H1 (cell line): ENCODE measurements around the gene CYRIA. TPM values are rescaled to one million over a fixed set of nuclear protein-coding genes. Genes with fewer than 3 reads are reported as not detected.

Experiments used
- CTCF ChIA-PET: fragments of 300-600 bp; sonication (Branson Sonifier 250); formaldehyde crosslinking; loops from one replicate; lab custom pipeline; 2021; ENCODE audit not compliant: partially characterized antibody; lab: Charles Lee
- POLR2A ChIA-PET: fragments of 300-600 bp; sonication (Branson Sonifier 250); formaldehyde crosslinking; loops from one replicate; lab custom pipeline; 2021; ENCODE audit warnings: inconsistent platforms; ENCODE audit not compliant: partially characterized antibody; lab: Charles Lee
- DNase-seq, 2 experiments: peaks; one replicate each; pipeline versions ENCODE4 v3.0.0 to v3.0.0-alpha.2; 2010 to 2022; ENCODE audit warnings: low spot score in 2 of 2, low read depth in 1 of 2, mixed read lengths in 1 of 2
- FAIRE-seq: peaks from 2 replicates; lab custom pipeline; 2011; peaks lifted over from hg19 to GRCh38; lab: Jason Lieb, UNC
- H2AFZ ChIP-seq: 2 replicates; pipeline ENCODE4 v1.8.1; 2012; ENCODE audit warnings: low read length, inconsistent platforms
- H2AK5ac ChIP-seq: 2 replicates; pipeline ENCODE4 v1.6.1; 2013; ENCODE audit warnings: low read depth, low read length
- H2BK120ac ChIP-seq: replicated peaks from 2 replicates; pipeline ENCODE3; 2013; ENCODE audit warnings: low read depth, low read length, inconsistent platforms
- H2BK12ac ChIP-seq: 2 replicates; pipeline ENCODE4 v1.6.1; 2013; ENCODE audit warnings: low read depth, low read length
- H2BK15ac ChIP-seq: 2 replicates; pipeline ENCODE4 v1.6.1; 2013; ENCODE audit warnings: low read length
- H2BK20ac ChIP-seq: 2 replicates; pipeline ENCODE4 v1.6.1; 2013; ENCODE audit warnings: low read length
- H2BK5ac ChIP-seq: 2 replicates; pipeline ENCODE4 v1.6.1; 2013; ENCODE audit warnings: low read depth, low read length
- H3K14ac ChIP-seq: 2 replicates; pipeline ENCODE4 v1.6.1; 2013; ENCODE audit warnings: inconsistent platforms; ENCODE audit not compliant: insufficient read length
- H3K18ac ChIP-seq: 2 replicates; pipeline ENCODE4 v1.6.1; 2013; ENCODE audit warnings: low read length; ENCODE audit errors: extremely low read depth
- H3K23ac ChIP-seq: 2 replicates; pipeline ENCODE4 v1.6.1; 2013; ENCODE audit warnings: inconsistent platforms; ENCODE audit not compliant: insufficient read length
- H3K23me2 ChIP-seq: 2 replicates; pipeline ENCODE4 v1.6.1; 2013; ENCODE audit warnings: low read depth, low read length
- H3K27ac ChIP-seq: 2 replicates; pipeline ENCODE4 v1.6.1; 2011; ENCODE audit warnings: low read depth, low read length, inconsistent platforms
- H3K27me3 ChIP-seq, 4 experiments: replicated peaks in 1 of 4; 1 replicate in 1 of 4; 2 replicates in 3 of 4; pipeline versions ENCODE4 v1.6.1 to v1.8.1; 2011 to 2013; ENCODE audit warnings: low read length in 3 of 4, mild to moderate bottlenecking in 3 of 4, inconsistent platforms in 2 of 4, mixed read lengths in 2 of 4, moderate library complexity in 1 of 4; ENCODE audit not compliant: control insufficient read depth in 3 of 4, insufficient read depth in 3 of 4; ENCODE audit errors: extremely low read depth in 1 of 4
- H3K36me3 ChIP-seq, 4 experiments: 2 replicates each; pipeline versions ENCODE4 v1.6.1 to v1.8.1; 2011 to 2013; ENCODE audit warnings: mild to moderate bottlenecking in 4 of 4, low read length in 3 of 4, moderate library complexity in 2 of 4, control low read depth in 1 of 4, inconsistent platforms in 1 of 4; ENCODE audit not compliant: insufficient read depth in 4 of 4, control insufficient read depth in 2 of 4
- H3K4ac ChIP-seq: replicated peaks from 2 replicates; pipeline ENCODE3; 2013; ENCODE audit warnings: low read length, low read depth, mixed read lengths, inconsistent platforms; ENCODE audit not compliant: insufficient read length
- H3K4me1 ChIP-seq, 4 experiments: replicated peaks in 1 of 4; 1 replicate in 1 of 4; 2 replicates in 3 of 4; pipeline versions ENCODE4 v1.6.1 to v1.8.1; 2011 to 2013; ENCODE audit warnings: low read length in 3 of 4, inconsistent platforms in 2 of 4, mixed read lengths in 1 of 4; ENCODE audit not compliant: insufficient read depth in 4 of 4, control insufficient read depth in 3 of 4
- H3K4me2 ChIP-seq, 2 experiments: 2 replicates each; pipeline versions ENCODE4 v1.6.1 to v1.8.1; 2011 to 2013; ENCODE audit warnings: low read depth in 2 of 2, low read length in 2 of 2, control low read depth in 1 of 2, inconsistent platforms in 1 of 2, mild to moderate bottlenecking in 1 of 2; ENCODE audit not compliant: insufficient read depth in 1 of 2
- H3K4me3 ChIP-seq, 4 experiments: fragments of 200-600, 300-600 bp in 1 of 4; sonication (generic), shearing (Covaris generic), sonication (Bioruptor Twin) in 1 of 4; 2 replicates each; pipeline versions ENCODE4 v1.5.1 to v1.8.1; 2011 to 2016; ENCODE audit warnings: low read length in 4 of 4, low read depth in 3 of 4, control low read depth in 2 of 4, inconsistent platforms in 2 of 4, mild to moderate bottlenecking in 2 of 4, mixed read lengths in 1 of 4, moderate library complexity in 1 of 4; ENCODE audit not compliant: insufficient read depth in 2 of 4; ENCODE audit errors: extremely low read depth in 1 of 4
- H3K56ac ChIP-seq: replicated peaks from 2 replicates; pipeline ENCODE3; 2013; ENCODE audit warnings: low read depth, mild to moderate bottlenecking, mixed read lengths, low read length, inconsistent platforms; ENCODE audit not compliant: insufficient read length
- H3K79me1 ChIP-seq: 2 replicates; pipeline ENCODE4 v1.6.1; 2013; ENCODE audit warnings: low read depth, low read length, control low read depth
- H3K79me2 ChIP-seq, 2 experiments: 2 replicates each; pipeline versions ENCODE4 v1.6.1 to v1.8.1; 2012 to 2013; ENCODE audit warnings: low read length in 2 of 2, mild to moderate bottlenecking in 2 of 2, inconsistent platforms in 1 of 2; ENCODE audit not compliant: insufficient read depth in 2 of 2, control insufficient read depth in 1 of 2
- H3K9ac ChIP-seq, 4 experiments: replicated peaks in 1 of 4; 1 replicate in 1 of 4; 2 replicates in 3 of 4; pipeline versions ENCODE4 v1.6.1 to v1.8.1; 2011 to 2013; ENCODE audit warnings: low read depth in 3 of 4, low read length in 3 of 4, control low read depth in 2 of 4, mild to moderate bottlenecking in 2 of 4, moderate library complexity in 2 of 4, inconsistent platforms in 1 of 4; ENCODE audit errors: extremely low read depth in 1 of 4
- H3K9me3 ChIP-seq, 2 experiments: 2 replicates each; pipeline versions ENCODE4 v1.6.1 to v1.8.1; 2012 to 2013; ENCODE audit warnings: mild to moderate bottlenecking in 2 of 2, moderate library complexity in 2 of 2, control low read depth in 1 of 2, inconsistent platforms in 1 of 2, low read depth in 1 of 2, low read length in 1 of 2, mixed read lengths in 1 of 2; ENCODE audit not compliant: insufficient read depth in 2 of 2
- H4K20me1 ChIP-seq, 2 experiments: replicated peaks in 1 of 2; 2 replicates each; pipeline versions ENCODE3 to v1.8.1; 2011 to 2013; ENCODE audit warnings: inconsistent platforms in 2 of 2, low read length in 2 of 2, mild to moderate bottlenecking in 1 of 2; ENCODE audit not compliant: insufficient read depth in 2 of 2, control insufficient read depth in 1 of 2
- H4K5ac ChIP-seq: 2 replicates; pipeline ENCODE4 v1.6.1; 2013; ENCODE audit warnings: low read length, low read depth, mixed read lengths, inconsistent platforms; ENCODE audit not compliant: insufficient read length
- H4K8ac ChIP-seq: 2 replicates; pipeline ENCODE4 v1.8.0; 2013; ENCODE audit warnings: mild to moderate bottlenecking, moderate library complexity, low read length, inconsistent platforms; ENCODE audit not compliant: insufficient read depth; ENCODE audit errors: extremely low read depth
- H4K91ac ChIP-seq: replicated peaks from 2 replicates; pipeline ENCODE3; 2013; ENCODE audit warnings: low read length, mixed read lengths, inconsistent platforms; ENCODE audit not compliant: insufficient read length
- ATF3 ChIP-seq: IDR thresholded peaks from 2 replicates; pipeline ENCODE4 v1.6.1; 2011; ENCODE audit warnings: low read depth, mild to moderate bottlenecking, low read length; ENCODE audit not compliant: insufficient read depth
- CBX5 ChIP-seq: fragments of 300-800, 300-1000 bp; sonication (generic); IDR thresholded peaks from 2 replicates; pipeline ENCODE4 v1.7.1; 2016; ENCODE audit warnings: antibody characterized with exemption, low read length, low read depth
- CHD1 ChIP-seq: IDR thresholded peaks from 2 replicates; pipeline ENCODE4 v1.6.1; 2012; ENCODE audit warnings: low read depth, low read length, improper control_type of control experiment
- CHD2 ChIP-seq: IDR thresholded peaks from 2 replicates; pipeline ENCODE4 v1.6.1; 2012; ENCODE audit warnings: low read length, improper control_type of control experiment
- EZH2 ChIP-seq: fragments of 200-600 bp; sonication (generic); IDR thresholded peaks from 2 replicates; pipeline ENCODE4 v1.7.1; 2012; ENCODE audit warnings: low read depth, mild to moderate bottlenecking, moderate library complexity, low read length, inconsistent platforms; ENCODE audit not compliant: severe bottlenecking
- JUN ChIP-seq: IDR thresholded peaks from 2 replicates; pipeline ENCODE4 v1.6.1; 2011; ENCODE audit warnings: low read depth, mild to moderate bottlenecking, improper control_type of control experiment, low read length
- KDM1A ChIP-seq: fragments of 200-600, 300-600 bp; sonication (generic); IDR thresholded peaks from 2 replicates; pipeline ENCODE4 v1.7.1; 2016; ENCODE audit warnings: mild to moderate bottlenecking, low read length, borderline replicate concordance
- NRF1 ChIP-seq: IDR thresholded peaks from 2 replicates; pipeline ENCODE4 v1.6.1; 2011; ENCODE audit warnings: mild to moderate bottlenecking, low read depth, low read length, improper control_type of control experiment
- POU5F1 ChIP-seq: IDR thresholded peaks from 2 replicates; pipeline ENCODE4 v1.6.1; 2011; ENCODE audit warnings: low read depth, mild to moderate bottlenecking, low read length, moderate library complexity
- RXRA ChIP-seq: IDR thresholded peaks from 2 replicates; pipeline ENCODE4 v1.6.1; 2011; ENCODE audit warnings: low read depth, mild to moderate bottlenecking, low read length, moderate library complexity; ENCODE audit not compliant: insufficient read depth
- SIX5 ChIP-seq: IDR thresholded peaks from 2 replicates; pipeline ENCODE4 v1.6.1; 2011; ENCODE audit warnings: mild to moderate bottlenecking, low read depth, low read length
- TEAD4 ChIP-seq: IDR thresholded peaks from 2 replicates; pipeline ENCODE4 v1.6.1; 2012; ENCODE audit warnings: low read depth, low read length, inconsistent platforms, mixed read lengths
- USF2 ChIP-seq: IDR thresholded peaks from 2 replicates; pipeline ENCODE4 v1.6.1; 2011; ENCODE audit warnings: low read length, improper control_type of control experiment
- WGBS, 2 experiments: shearing (Covaris generic) in 1 of 2; methylation state at CpG; one replicate each; pipeline versions ENCODE4 v1.1.6 to v1.1.7; 2013 to 2015; ENCODE audit warnings: low lambda C conversion rate in 2 of 2, mixed read lengths in 2 of 2, inconsistent platforms in 1 of 2, low coverage in 1 of 2, missing lambda C conversion rate in 1 of 2; ENCODE audit not compliant: insufficient replicate concordance in 2 of 2, insufficient coverage in 1 of 2, insufficient read length in 1 of 2; ENCODE audit errors: extremely low coverage in 1 of 2, missing lambda C conversion rate in 1 of 2; 5-methylcytosine and 5-hydroxymethylcytosine counted together
- polyA plus RNA-seq, 7 experiments: library from polyadenylated mRNA; depleted of rRNA in 3 of 7; stranded (reverse) in 5 of 7; unstranded in 2 of 7; fragments of >200 nt in 5 of 7; fragments of 200-250 nt in 2 of 7; gene quantifications; 1 replicate in 5 of 7; 2 replicates in 1 of 7; 4 replicates in 1 of 7; pipeline versions ENCODE4 v1.2.1 to v1.2.3, GENCODE V29; 2011 to 2013; ENCODE audit warnings: missing spikeins in 2 of 7, mixed read lengths in 2 of 7
- total RNA-seq: library from RNA; stranded (reverse); fragmentation: NEBNext Ultra II Directional; extraction: Animal tissue kit (Norgen Biotek cat#: 25700); gene quantifications from 2 replicates; pipeline ENCODE4 v1.2.1, GENCODE V29; 2021

Gene CYRIA
- total and polyA plus RNA-seq, 2 of the 8 experiments (the other 6 are each of a cell fraction or from before 2014, with no cell fraction given): 1.5 to 9.8 TPM

GRCh38 chr2:16687222-16687621 is 21.6 kb upstream of the CYRIA start:
- Histone ChIP-seq H3K36me3 (no peaks in the 10 kb centered on the region), H3K79me1 (no peaks in the 10 kb centered on the region), H3K27me3 (no peaks in the 10 kb centered on the region), H4K91ac (no peak overlapping the region), H2BK15ac (no peak overlapping the region), H3K27ac (no peak overlapping the region), H2AFZ (no peak overlapping the region), H3K56ac (no peak overlapping the region), H3K9me3 (no peaks in the 10 kb centered on the region), H3K14ac (no peak overlapping the region), H4K5ac (no peak overlapping the region), H3K23ac (no peak overlapping the region), H3K4ac (no peak overlapping the region), H4K20me1 (no peaks in the 10 kb centered on the region), H2BK120ac (no peak overlapping the region), H2BK12ac (no peak overlapping the region), H3K23me2 (no peaks in the 10 kb centered on the region), H3K79me2 (no peaks in the 10 kb centered on the region), H2AK5ac (no peak overlapping the region), H3K18ac (no peak overlapping the region), H3K4me1 (no peaks in the 10 kb centered on the region), H2BK20ac (no peak overlapping the region), H3K4me2 (no peak overlapping the region), H3K4me3 (no peak overlapping the region), H4K8ac (no peak overlapping the region), H2BK5ac (no peak overlapping the region), H3K9ac (no peak overlapping the region)
- CTCF ChIA-PET: interaction anchor here (0.6 to 2.3 kb wide), 4 partner anchors 11 to 81 kb away, joined by 3 to 7 read pairs (median 4); no protein-coding TSS in a partner anchor
- WGBS, 2 experiments: 100% methylated on average over 1 of the region's 1 CpG; no CpG with 5 or more reads in 1 of the 2 experiments
- POLR2A ChIA-PET: interaction anchor here (0.7 kb wide), 1 partner anchor 1094 kb away, joined by 3 read pairs; no protein-coding TSS in a partner anchor
- DNase-seq (no peak), FAIRE-seq (no peak)
- TF ChIP-seq EZH2: no peak
- no peak for TF ChIP-seq CHD1
- no peak for TF ChIP-seq USF2
- TF ChIP-seq RXRA: no peak
- no peak for TF ChIP-seq CHD2
- TF ChIP-seq SIX5: no peak
- no peak for TF ChIP-seq KDM1A
- TF ChIP-seq JUN: no peak
- TF ChIP-seq TEAD4: no peak
- TF ChIP-seq ATF3: no peak
- TF ChIP-seq CBX5: no peak
- TF ChIP-seq NRF1: no peak
- no peak for TF ChIP-seq POU5F1
